ELF-1 (cell line): ENCODE measurements around the gene ZFYVE19.

Experiments
- DNase-seq: peaks from one replicate; pipeline ENCODE4 v3.0.0-alpha.2; 2016; ENCODE audit warnings: low read depth, low spot score

Gene ZFYVE19

GRCh38 chr15:40815042-40815698 lies 8.3 kb downstream of the ZFYVE19 start:
- no peak for DNase-seq

GRCh38 chr15:40819048-40819447 lies 12.2 kb downstream of the ZFYVE19 start:
- no peak for DNase-seq

- DNase-seq: no peak
Measured at GRCh38 chr15:40821195-40821594, 14.3 kb downstream of the ZFYVE19 start.

- no peak for DNase-seq
Measured at GRCh38 chr15:40823572-40824343, 16.9 kb downstream of the ZFYVE19 start.

- peak; percentile 27 for DNase-seq
Measured at GRCh38 chr15:40825661-40826422, 19.0 kb downstream of the ZFYVE19 start.

GRCh38 chr15:40826423-40827075 lies 19.7 kb downstream of the ZFYVE19 start:
- DNase-seq: no peak

GRCh38 chr15:40828447-40829036 lies 21.7 kb downstream of the ZFYVE19 start, which contains the start of gene PPP1R14D:
Gene PPP1R14D (minus strand): TSS chr15:40828708. CDS start chr15:40828641, 67 bp downstream.
- no peak for DNase-seq

GRCh38 chr15:40829115-40829514 lies 22.2 kb downstream of the ZFYVE19 start:
- DNase-seq: no peak

- peak; percentile 24 for DNase-seq
Measured at GRCh38 chr15:40830884-40831283, 24.0 kb downstream of the ZFYVE19 start.

GRCh38 chr15:40831861-40832260 lies 25.0 kb downstream of the ZFYVE19 start:
- DNase-seq: no peak

GRCh38 chr15:40832903-40833302 lies 26.0 kb downstream of the ZFYVE19 start:
- DNase-seq: no peak

GRCh38 chr15:40836020-40836419 lies 29.1 kb downstream of the ZFYVE19 start:
- no peak for DNase-seq

- DNase-seq: no peak
Measured at GRCh38 chr15:40838756-40839155, 31.9 kb downstream of the ZFYVE19 start.

GRCh38 chr15:40841741-40842140 lies 34.9 kb downstream of the ZFYVE19 start:
- no peak for DNase-seq

- DNase-seq: no peak
Measured at GRCh38 chr15:40843261-40843884, 36.5 kb downstream of the ZFYVE19 start.

- DNase-seq: peak; percentile 57
Measured at GRCh38 chr15:40843885-40844695, 37.2 kb downstream of the ZFYVE19 start, which contains the start of gene SPINT1. Gene SPINT1 (plus strand): TSS chr15:40844048. CDS start chr15:40844555, 507 bp downstream.

- DNase-seq: no peak
Measured at GRCh38 chr15:40844696-40845030, 37.8 kb downstream of the ZFYVE19 start.

- no peak for DNase-seq
Measured at GRCh38 chr15:40845036-40845435, 38.1 kb downstream of the ZFYVE19 start.

GRCh38 chr15:40845511-40846284 lies 38.8 kb downstream of the ZFYVE19 start:
- DNase-seq: peak; percentile 89
